ENCODE measurements around the gene DBF4.

Gene DBF4

DNA sequence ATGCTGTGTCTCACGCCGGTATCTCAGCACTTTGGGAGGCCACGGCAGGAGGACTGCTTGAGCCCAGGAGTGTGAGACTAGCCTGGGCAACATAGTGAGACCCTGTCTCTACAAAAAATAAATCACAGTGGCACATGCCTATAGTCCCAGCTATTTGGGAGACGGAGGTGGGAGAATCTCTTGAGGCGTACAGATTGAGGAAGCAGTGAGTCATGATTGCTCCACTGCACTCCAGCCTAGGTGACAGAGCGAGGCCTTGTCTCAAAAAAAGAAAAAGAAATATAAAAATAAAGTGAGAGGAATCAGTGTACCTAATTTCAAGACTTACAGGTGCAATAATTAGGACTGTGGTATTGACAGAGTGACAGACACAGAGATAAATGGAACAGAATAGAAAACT is 24.0 kb upstream of the DBF4 start:
- Histone ChIP-seq H3K9me2 (replicated peaks; ENCODE audit: low read depth, low read length) (no peaks in the 10 kb centered on the region), H2AFZ (ENCODE audit: low read length) (no peak overlapping the region), H3K4me2 (ENCODE audit: low read depth, low read length, poor library complexity, severe bottlenecking) (no peak overlapping the region), H3K36me3 (ENCODE audit: insufficient read depth, low read length) (peaks cover 64% of the 10 kb centered on the region), H3K4me1 (ENCODE audit: insufficient read depth, low read length, poor library complexity, severe bottlenecking) (peaks cover 6% of the 10 kb centered on the region), H3K79me2 (ENCODE audit: insufficient read depth, low read length) (0 out of 2 replicates have a peak, but pooled peaks cover 5% of the 10 kb centered on the region), H3K27me3 (ENCODE audit: insufficient read depth, low read length, poor library complexity, severe bottlenecking) (no peaks in the 10 kb centered on the region), H3K9me3 (ENCODE audit: insufficient read depth, low read depth, low read length) (no peaks in the 10 kb centered on the region), H3K4me3 (ENCODE audit: low read length, poor library complexity, severe bottlenecking) (no peak overlapping the region), H4K20me1 (ENCODE audit: insufficient read depth, low read length, poor library complexity, severe bottlenecking) (no peaks in the 10 kb centered on the region), H3K9ac (ENCODE audit: low read depth, low read length, poor library complexity, severe bottlenecking) (no peak overlapping the region), H3F3A (ENCODE audit: low read depth) (no peaks in the 10 kb centered on the region)
- TF ChIP-seq, protein P1, sequence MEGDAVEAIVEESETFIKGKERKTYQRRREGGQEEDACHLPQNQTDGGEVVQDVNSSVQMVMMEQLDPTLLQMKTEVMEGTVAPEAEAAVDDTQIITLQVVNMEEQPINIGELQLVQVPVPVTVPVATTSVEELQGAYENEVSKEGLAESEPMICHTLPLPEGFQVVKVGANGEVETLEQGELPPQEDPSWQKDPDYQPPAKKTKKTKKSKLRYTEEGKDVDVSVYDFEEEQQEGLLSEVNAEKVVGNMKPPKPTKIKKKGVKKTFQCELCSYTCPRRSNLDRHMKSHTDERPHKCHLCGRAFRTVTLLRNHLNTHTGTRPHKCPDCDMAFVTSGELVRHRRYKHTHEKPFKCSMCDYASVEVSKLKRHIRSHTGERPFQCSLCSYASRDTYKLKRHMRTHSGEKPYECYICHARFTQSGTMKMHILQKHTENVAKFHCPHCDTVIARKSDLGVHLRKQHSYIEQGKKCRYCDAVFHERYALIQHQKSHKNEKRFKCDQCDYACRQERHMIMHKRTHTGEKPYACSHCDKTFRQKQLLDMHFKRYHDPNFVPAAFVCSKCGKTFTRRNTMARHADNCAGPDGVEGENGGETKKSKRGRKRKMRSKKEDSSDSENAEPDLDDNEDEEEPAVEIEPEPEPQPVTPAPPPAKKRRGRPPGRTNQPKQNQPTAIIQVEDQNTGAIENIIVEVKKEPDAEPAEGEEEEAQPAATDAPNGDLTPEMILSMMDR (conservative IDR thresholded peaks at IDR 0.05; ENCODE audit: low read length): no peak
- no peak for TF ChIP-seq EZH2phosphoT487 (IDR thresholded peaks at IDR 0.05; ENCODE audit: borderline replicate concordance)

DNA sequence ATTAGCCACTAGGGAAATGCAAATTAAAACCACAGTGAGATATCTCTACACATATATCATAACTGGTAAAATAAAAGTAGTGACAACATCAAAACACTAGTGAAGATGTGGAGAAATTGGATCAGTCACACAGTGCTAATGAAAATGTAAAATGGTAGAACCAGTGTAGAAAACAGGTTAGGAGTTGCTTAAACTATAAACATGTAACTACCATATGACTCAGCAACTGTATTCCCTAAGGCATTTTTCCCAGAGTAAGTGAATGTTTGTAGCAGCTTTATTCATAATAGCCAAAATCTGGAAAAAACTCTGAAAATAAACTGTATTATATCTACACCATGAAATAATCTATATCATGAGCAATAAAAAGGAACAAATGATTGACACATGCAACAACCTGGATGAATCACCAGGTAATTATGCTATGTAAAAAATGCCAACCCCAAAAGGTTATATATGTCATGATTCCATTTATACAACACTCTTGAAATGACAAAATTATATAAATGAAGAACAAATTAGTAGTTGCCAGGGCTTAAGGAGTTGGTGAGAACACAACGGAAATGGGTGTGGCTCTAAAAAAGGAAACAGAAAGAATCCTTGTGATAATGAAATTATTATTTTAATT is 22.9 kb upstream of the DBF4 start:
- Histone ChIP-seq H3K36me3 (ENCODE audit: insufficient read depth, low read length) (peaks cover 73% of the 10 kb centered on the region), H3K27me3 (ENCODE audit: insufficient read depth, low read length, poor library complexity, severe bottlenecking) (no peaks in the 10 kb centered on the region), H2AFZ (ENCODE audit: low read length) (no peak overlapping the region), H4K20me1 (ENCODE audit: insufficient read depth, low read length, poor library complexity, severe bottlenecking) (no peaks in the 10 kb centered on the region), H3K79me2 (ENCODE audit: insufficient read depth, low read length) (0 out of 2 replicates have a peak, but pooled peaks cover 5% of the 10 kb centered on the region), H3K9me3 (ENCODE audit: insufficient read depth, low read depth, low read length) (no peaks in the 10 kb centered on the region), H3K4me1 (ENCODE audit: insufficient read depth, low read length, poor library complexity, severe bottlenecking) (peaks cover 6% of the 10 kb centered on the region), H3K4me2 (ENCODE audit: low read depth, low read length, poor library complexity, severe bottlenecking) (no peak overlapping the region), H3K9ac (ENCODE audit: low read depth, low read length, poor library complexity, severe bottlenecking) (no peak overlapping the region), H3K4me3 (ENCODE audit: low read length, poor library complexity, severe bottlenecking) (no peak overlapping the region), H3K9me2 (replicated peaks; ENCODE audit: low read depth, low read length) (no peaks in the 10 kb centered on the region), H3F3A (ENCODE audit: low read depth) (no peaks in the 10 kb centered on the region)
- no peak for TF ChIP-seq EZH2phosphoT487 (IDR thresholded peaks at IDR 0.05; ENCODE audit: borderline replicate concordance)
- TF ChIP-seq, protein P1 (conservative IDR thresholded peaks at IDR 0.05; ENCODE audit: low read length): no peak

DNA sequence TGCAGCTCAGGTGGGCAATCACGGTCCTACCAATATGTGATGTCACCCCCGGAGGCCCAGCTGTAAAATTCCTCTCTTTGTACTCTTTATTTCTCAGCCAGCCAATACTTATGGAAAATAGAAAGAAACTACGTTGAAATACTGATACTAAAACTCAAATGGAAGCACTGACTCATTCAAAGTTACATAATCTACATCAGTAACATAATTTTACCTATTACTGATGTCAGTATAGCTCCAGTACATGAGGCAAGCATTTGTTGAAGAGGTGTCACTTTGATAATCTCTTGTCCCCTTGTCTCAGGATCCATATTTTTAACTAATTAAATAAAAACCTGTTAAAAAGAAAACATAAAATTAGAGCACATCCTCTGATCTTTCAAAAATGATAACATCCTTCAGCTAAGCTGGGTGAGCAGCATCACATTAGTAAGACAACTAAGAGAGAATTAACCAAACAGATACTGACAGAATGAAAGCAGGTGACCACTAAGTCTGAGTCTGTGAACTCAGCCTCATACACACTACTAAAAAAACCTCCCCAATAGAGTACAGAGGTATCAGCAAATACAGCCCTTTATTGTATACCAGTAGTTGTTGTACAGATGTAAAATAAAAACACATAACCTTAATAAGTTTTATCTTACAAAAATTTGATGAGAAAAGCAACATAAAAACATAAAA is 17.7 kb upstream of the DBF4 start:
- Histone ChIP-seq H3K9me3 (ENCODE audit: insufficient read depth, low read depth, low read length) (no peaks in the 10 kb centered on the region; the same call in 1 of the 2 replicates), H3K36me3 (ENCODE audit: insufficient read depth, low read length) (peaks cover 53% of the 10 kb centered on the region), H3F3A (ENCODE audit: low read depth) (no peaks in the 10 kb centered on the region), H2AFZ (ENCODE audit: low read length) (no peak overlapping the region), H3K79me2 (ENCODE audit: insufficient read depth, low read length) (no peaks in the 10 kb centered on the region), H3K4me1 (ENCODE audit: insufficient read depth, low read length, poor library complexity, severe bottlenecking) (peaks cover 3% of the 10 kb centered on the region), H3K27me3 (ENCODE audit: insufficient read depth, low read length, poor library complexity, severe bottlenecking) (no peaks in the 10 kb centered on the region), H3K9ac (ENCODE audit: low read depth, low read length, poor library complexity, severe bottlenecking) (no peak overlapping the region), H4K20me1 (ENCODE audit: insufficient read depth, low read length, poor library complexity, severe bottlenecking) (no peaks in the 10 kb centered on the region), H3K4me3 (ENCODE audit: low read length, poor library complexity, severe bottlenecking) (no peak overlapping the region), H3K9me2 (replicated peaks; ENCODE audit: low read depth, low read length) (no peaks in the 10 kb centered on the region), H3K4me2 (ENCODE audit: low read depth, low read length, poor library complexity, severe bottlenecking) (no peak overlapping the region)
- TF ChIP-seq EZH2phosphoT487 (IDR thresholded peaks at IDR 0.05; ENCODE audit: borderline replicate concordance): no peak
- TF ChIP-seq, protein P1 (conservative IDR thresholded peaks at IDR 0.05; ENCODE audit: low read length): no peak
